K562 (cell line): ENCODE results near the gene HPSE2. TPM values are rescaled to one million over a fixed set of nuclear protein-coding genes. Genes with fewer than 3 reads are reported as not detected.
A peak's percentile ranks its signal among the peaks of the same experiment; 100 is the strongest.

Experiments
- ATAC-seq: fragments of 200-7000 bp; cut with Tn5 transposase; 3 replicates; pipeline ENCODE4 v1.9.1; 2020; ENCODE audit warnings: moderate library complexity
- BruUV-seq: library from RNA; stranded (reverse); fragments of 400-500 nt; replicated peaks from 2 replicates; lab custom pipeline; 2021; lab: Mats Ljungman, UMichigan
- CTCF ChIA-PET: fragments of 300-600 bp; formaldehyde crosslinking; extraction: SDS; loops from one replicate; lab custom pipeline; 2021; ENCODE audit warnings: low intra/inter-chr PET ratio; lab: Yijun Ruan, JAX
- POLR2A ChIA-PET: fragments of 300-600, 350-650 bp; sonication (Branson Sonifier 250); formaldehyde crosslinking; extraction: SDS; loops from one replicate; lab custom pipeline; 2021; ENCODE audit warnings: antibody characterized with exemption, inconsistent platforms; lab: Yijun Ruan, JAX
- DNase-seq, 4 experiments: peaks; one replicate each; pipeline versions ENCODE4 v3.0.0 to v3.0.0-alpha.2; 2011 to 2018; ENCODE audit warnings: low spot score in 3 of 4, mixed read lengths in 3 of 4; ENCODE audit errors: extremely low read depth in 1 of 4
- FAIRE-seq: peaks from 2 replicates; lab custom pipeline; 2011; peaks lifted over from hg19 to GRCh38; lab: Jason Lieb, UNC
- H2AFZ ChIP-seq: 2 replicates; pipeline ENCODE4 v1.6.0; 2011; ENCODE audit warnings: low read depth, low read length, control low read depth, inconsistent platforms
- H3K27ac ChIP-seq: fragments of 200-600 bp; 3 replicates; pipeline ENCODE4 v1.8.0; 2011; ENCODE audit warnings: low read depth, mild to moderate bottlenecking, control low read depth, inconsistent platforms, low read length, moderate library complexity, mixed read lengths; ENCODE audit errors: extremely low read depth
- H3K27me3 ChIP-seq, 2 experiments: fragments of 300-600 bp in 1 of 2; 2 replicates in 1 of 2; 3 replicates in 1 of 2; pipeline versions ENCODE4 v1.6.0 to v1.8.0; 2011; ENCODE audit warnings: inconsistent platforms in 2 of 2, low read length in 2 of 2, mild to moderate bottlenecking in 1 of 2, mixed read lengths in 1 of 2, moderate library complexity in 1 of 2; ENCODE audit not compliant: control insufficient read depth in 2 of 2, insufficient read depth in 2 of 2
- H3K36me3 ChIP-seq: fragments of 300-600 bp; 3 replicates; pipeline ENCODE4 v1.8.0; 2011; ENCODE audit warnings: mild to moderate bottlenecking, low read length, inconsistent platforms; ENCODE audit not compliant: control insufficient read depth, insufficient read depth
- H3K4me1 ChIP-seq, 2 experiments: fragments of 200-600 bp in 1 of 2; replicated peaks in 1 of 2; 2 replicates in 1 of 2; 3 replicates in 1 of 2; pipeline versions ENCODE4 v1.5.1 to v1.8.0; 2011; ENCODE audit warnings: inconsistent platforms in 2 of 2, low read length in 2 of 2, mild to moderate bottlenecking in 1 of 2, mixed read lengths in 1 of 2, moderate library complexity in 1 of 2; ENCODE audit not compliant: control insufficient read depth in 2 of 2, insufficient read depth in 2 of 2
- H3K4me2 ChIP-seq: 2 replicates; pipeline ENCODE4 v1.6.1; 2011; ENCODE audit warnings: low read length, control low read depth, inconsistent platforms, mixed read lengths; ENCODE audit not compliant: insufficient read depth
- H3K4me3 ChIP-seq: fragments of 200-600 bp; sonication (generic), shearing (Covaris generic); 2 replicates; pipeline ENCODE4 v1.5.1; 2016; ENCODE audit warnings: control low read depth, inconsistent platforms
- H3K79me2 ChIP-seq: fragments of 200-600 bp; 3 replicates; pipeline ENCODE4 v1.8.0; 2011; ENCODE audit warnings: low read length, inconsistent platforms; ENCODE audit not compliant: control insufficient read depth, insufficient read depth
- H3K9ac ChIP-seq, 2 experiments: 2 replicates each; pipeline versions ENCODE4 v1.6.0 to v1.6.1; 2011; ENCODE audit warnings: low read depth in 2 of 2, low read length in 2 of 2, control low read depth in 1 of 2, inconsistent platforms in 1 of 2, mild to moderate bottlenecking in 1 of 2, mixed read lengths in 1 of 2; ENCODE audit not compliant: insufficient read depth in 1 of 2
- H3K9me1 ChIP-seq: one replicate; pipeline ENCODE4 v1.6.0; 2011; ENCODE audit warnings: inconsistent platforms, mild to moderate bottlenecking, low read length, moderate library complexity; ENCODE audit not compliant: control insufficient read depth, insufficient read depth
- H3K9me3 ChIP-seq: replicated peaks from 2 replicates; pipeline ENCODE4 v1.5.1; 2011; ENCODE audit warnings: low read depth, low read length, inconsistent platforms; ENCODE audit not compliant: control insufficient read depth, insufficient read depth
- H4K20me1 ChIP-seq: replicated peaks from 2 replicates; pipeline ENCODE4 v1.6.1; 2011; ENCODE audit warnings: low read length, inconsistent platforms, mixed read lengths; ENCODE audit not compliant: control insufficient read depth, insufficient read depth
- ADNP ChIP-seq: fragments of 200-800 bp; sonication (Bioruptor generic); IDR thresholded peaks from 2 replicates; pipeline ENCODE4 v1.6.1; 2016; ENCODE audit warnings: missing genetic modification characterization, missing compliant biosample characterization
- CREB3 ChIP-seq: fragments of 450-650 bp; conservative IDR thresholded peaks from 2 replicates; pipeline ENCODE4 v1.6.1; 2016; ENCODE audit warnings: missing genetic modification characterization, low read depth, mild to moderate bottlenecking, missing compliant biosample characterization, moderate library complexity
- E2F4 ChIP-seq: sonication (generic); formaldehyde crosslinking; IDR thresholded peaks from 2 replicates; pipeline ENCODE4 v1.8.0; 2022; ENCODE audit warnings: mild to moderate bottlenecking, low read depth, missing genetic modification reagents
- ESRRA ChIP-seq: fragments of 450-650 bp; IDR thresholded peaks from 2 replicates; pipeline ENCODE4 v1.6.1; 2014; ENCODE audit warnings: low read depth, mild to moderate bottlenecking, moderate library complexity, borderline replicate concordance
- ETV1 ChIP-seq: fragments of 450-650 bp; conservative IDR thresholded peaks from 2 replicates; pipeline ENCODE4 v1.6.1; 2016; ENCODE audit warnings: missing genetic modification characterization, control low read depth, low read depth, missing compliant biosample characterization
- HINFP ChIP-seq: fragments of 450-650 bp; conservative IDR thresholded peaks from 2 replicates; pipeline ENCODE4 v1.6.1; 2016; ENCODE audit warnings: missing genetic modification characterization, low read depth, mild to moderate bottlenecking, control low read depth, missing compliant biosample characterization
- PHF21A ChIP-seq: fragments of 450-650 bp; IDR thresholded peaks from 2 replicates; pipeline ENCODE4 v1.6.1; 2017; ENCODE audit warnings: low read depth, borderline replicate concordance
- POLR3A ChIP-seq: IDR thresholded peaks from 2 replicates; pipeline ENCODE4 v1.6.1; 2011; ENCODE audit warnings: borderline replicate concordance, mild to moderate bottlenecking, moderate library complexity; ENCODE audit not compliant: insufficient read length, insufficient read depth; ENCODE audit errors: extremely low read depth
- PTBP1 ChIP-seq: fragments of 200-400 bp; formaldehyde crosslinking; IDR thresholded peaks from 2 replicates; pipeline ENCODE4 v1.6.1; 2017; ENCODE audit warnings: low read depth, low read length
- RBM25 ChIP-seq: fragments of 200-400 bp; formaldehyde crosslinking; IDR thresholded peaks from 2 replicates; pipeline ENCODE4 v1.6.1; 2018; ENCODE audit warnings: low read length, low read depth, moderate library complexity; ENCODE audit not compliant: severe bottlenecking
- SIRT6 ChIP-seq: IDR thresholded peaks from one replicate; pipeline ENCODE4 v1.6.1; 2012; ENCODE audit warnings: low read depth, mild to moderate bottlenecking, control low read depth, inconsistent platforms, low read length, moderate library complexity
- ZFP36 ChIP-seq: fragments of 150-350 bp; IDR thresholded peaks from 2 replicates; pipeline ENCODE4 v1.6.1; 2018; ENCODE audit warnings: low read length, low read depth; ENCODE audit not compliant: partially characterized antibody
- ZNF133 ChIP-seq: fragments of 250-450 bp; sonication (Bioruptor Pico); IDR thresholded peaks from 2 replicates; pipeline ENCODE4 v1.4.0; 2020; ENCODE audit warnings: mild to moderate bottlenecking
- ZNF707 ChIP-seq: fragments of 250-450 bp; sonication (Bioruptor Pico); conservative IDR thresholded peaks from 2 replicates; pipeline ENCODE4 v1.8.0; 2022; ENCODE audit warnings: inconsistent platforms, mild to moderate bottlenecking, moderate library complexity
- ZSCAN29 ChIP-seq: fragments of 450-650 bp; IDR thresholded peaks from 2 replicates; pipeline ENCODE4 v1.6.1; 2017
- WGBS: fragments of 100-300 bp; shearing (Covaris generic); methylation state at CpG from one replicate; pipeline ENCODE4 v1.1.6; 2016; ENCODE audit warnings: low coverage, mixed read lengths; ENCODE audit not compliant: insufficient coverage; ENCODE audit errors: missing lambda C conversion rate; 5-methylcytosine and 5-hydroxymethylcytosine counted together
- in situ Hi-C: fragments of 300-500 bp; cut with MboI; formaldehyde crosslinking; loops from 4 replicates; pipeline ENCODE4 v1.15.0; 2018; ENCODE audit warnings: inconsistent platforms, mixed read lengths
- intact Hi-C: fragments of 100-400 bp; cut with micrococcal nuclease; formaldehyde crosslinking; loops from 2 replicates; pipeline ENCODE4 v1.14.2; 2022
- polyA plus RNA-seq, 8 experiments: library from polyadenylated mRNA; depleted of rRNA in 4 of 8; stranded (reverse) in 5 of 8; unstranded in 3 of 8; fragments of >200 nt; fragmentation: Nextera tagmentation in 2 of 8; fragmentation: Illumina TruSeq in 1 of 8; extraction: Ambion mirVana in 2 of 8; extraction: Trizol in 1 of 8; gene quantifications; 2 replicates each; pipeline versions ENCODE4 v1.2.1 to v1.2.3, GENCODE V29; 2011 to 2014; ENCODE audit warnings: inconsistent platforms in 1 of 8, missing spikeins in 1 of 8
- total RNA-seq, 7 experiments: library from RNA; depleted of rRNA in 6 of 7; stranded (reverse); fragments of >200 nt in 6 of 7; fragmentation: Illumina TruSeq in 2 of 7; extraction: Trizol in 2 of 7; gene quantifications; 2 replicates each; pipeline versions ENCODE4 v1.2.1 to v1.2.3, GENCODE V29; 2011 to 2021; ENCODE audit warnings: low replicate concordance in 1 of 7

The HPSE2 gene
- total and polyA plus RNA-seq, 9 of the 15 experiments (the other 6 are each of a cell fraction or from before 2014, with no cell fraction given) = 0.03 to 0.10 (median 0.04) TPM; not detected in 2

- TF ChIP-seq CREB3 (tag) (no peak), ADNP (no peak), SIRT6 (no peak), ZNF707 (CRISPR knock-in tag) (no peak), PHF21A (no peak), E2F4 (CRISPR knock-in tag) (no peak), PTBP1 (no peak), ETV1 (no peak), ZSCAN29 (no peak), POLR3A (no peak)
These were observed 615.1 kb downstream of the HPSE2 start (continued) for GRCh38 chr10:98620503-98620902.

- no peaks in the 10 kb centered on the region for H3K79me2 ChIP-seq
- intact Hi-C loops = no loop called here
- in situ Hi-C loops = no loop called here
- no peak overlapping the region for H3K4me2 ChIP-seq
- no peaks in the 10 kb centered on the region for H3K4me1 ChIP-seq
- no peaks in the 10 kb centered on the region for H3K36me3 ChIP-seq
- WGBS = 0% methylated on average over 1 of the region's 1 CpG
- CTCF ChIA-PET = no interaction called here
- DNase-seq = no peak
- TF ChIP-seq HINFP (tag) = no peak
- TF ChIP-seq ZFP36 = peak; percentile 77
- TF ChIP-seq ESRRA = no peak
- TF ChIP-seq RBM25 = peak; percentile 32
- TF ChIP-seq ZNF133 (CRISPR knock-in tag) = no peak
- no peaks in the 10 kb centered on the region for H3K27me3 ChIP-seq
- no peak overlapping the region for H3K9ac ChIP-seq
- H4K20me1 ChIP-seq = no peaks in the 10 kb centered on the region
- H2AFZ ChIP-seq = no peak overlapping the region
- H3K9me3 ChIP-seq = no peaks in the 10 kb centered on the region
- no peak overlapping the region for H3K27ac ChIP-seq
- ATAC-seq = no peak
- no TSS peak for BruUV-seq
- no peaks in the 10 kb centered on the region for H3K9me1 ChIP-seq
- FAIRE-seq = no peak
- POLR2A ChIA-PET = no interaction called here
- H3K4me3 ChIP-seq = no peak overlapping the region
These were observed 616.2 kb downstream of the HPSE2 start for GRCh38 chr10:98619446-98619845.
